ENCODE results near the gene LDLRAD4.

DNA sequence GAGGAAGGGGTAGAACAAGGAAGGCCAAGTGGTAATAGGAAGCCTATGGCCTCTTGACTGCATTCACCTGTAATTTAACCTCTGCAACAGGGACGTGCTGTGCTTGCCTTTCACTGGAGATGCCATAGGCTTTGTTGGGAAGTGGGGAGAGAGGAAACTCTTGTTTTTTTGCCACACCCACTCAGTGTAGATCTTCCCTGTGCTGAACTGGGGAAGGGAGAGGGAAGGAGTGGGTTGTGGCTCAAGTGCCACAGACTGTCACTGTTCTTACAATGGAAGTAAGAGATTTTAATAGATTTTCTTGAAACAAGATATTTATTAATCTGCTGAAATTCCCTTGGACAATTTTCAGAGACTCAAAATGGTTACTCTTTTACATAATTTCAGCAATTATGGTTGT lies 380.5 kb downstream of the LDLRAD4 start:
- TF ChIP-seq, protein P1, sequence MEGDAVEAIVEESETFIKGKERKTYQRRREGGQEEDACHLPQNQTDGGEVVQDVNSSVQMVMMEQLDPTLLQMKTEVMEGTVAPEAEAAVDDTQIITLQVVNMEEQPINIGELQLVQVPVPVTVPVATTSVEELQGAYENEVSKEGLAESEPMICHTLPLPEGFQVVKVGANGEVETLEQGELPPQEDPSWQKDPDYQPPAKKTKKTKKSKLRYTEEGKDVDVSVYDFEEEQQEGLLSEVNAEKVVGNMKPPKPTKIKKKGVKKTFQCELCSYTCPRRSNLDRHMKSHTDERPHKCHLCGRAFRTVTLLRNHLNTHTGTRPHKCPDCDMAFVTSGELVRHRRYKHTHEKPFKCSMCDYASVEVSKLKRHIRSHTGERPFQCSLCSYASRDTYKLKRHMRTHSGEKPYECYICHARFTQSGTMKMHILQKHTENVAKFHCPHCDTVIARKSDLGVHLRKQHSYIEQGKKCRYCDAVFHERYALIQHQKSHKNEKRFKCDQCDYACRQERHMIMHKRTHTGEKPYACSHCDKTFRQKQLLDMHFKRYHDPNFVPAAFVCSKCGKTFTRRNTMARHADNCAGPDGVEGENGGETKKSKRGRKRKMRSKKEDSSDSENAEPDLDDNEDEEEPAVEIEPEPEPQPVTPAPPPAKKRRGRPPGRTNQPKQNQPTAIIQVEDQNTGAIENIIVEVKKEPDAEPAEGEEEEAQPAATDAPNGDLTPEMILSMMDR (IDR thresholded peaks at IDR 0.05) = no peak
- TF ChIP-seq EP300 (IDR thresholded peaks at IDR 0.05) (no peak), POLR2AphosphoS5 (IDR thresholded peaks at IDR 0.05) (no peak), POLR2A (IDR thresholded peaks at IDR 0.05) (no peak)

Measured in upper lobe of left lung (tissue), 4 donors.